ENCODE data around the gene EPHB1.

The EPHB1 gene

GRCh38 chr3:135013206-135013605 lies 218.1 kb downstream of the EPHB1 start:
- Mint-ChIP-seq H3K36me3 (ENCODE audit: low read depth) (no peaks in the 10 kb centered on the region), H3K4me1 (peaks cover under 1% of the 10 kb centered on the region), H3K27ac (no peak overlapping the region), H3K9me3 (no peaks in the 10 kb centered on the region), H3K27me3 (ENCODE audit: low read depth) (peaks cover 27% of the 10 kb centered on the region), H3K4me3 (no peak overlapping the region)
- no peak for TF ChIP-seq CTCF (IDR thresholded peaks at IDR 0.05; ENCODE audit: unreplicated experiment in 3 of 3)

- no peaks in the 10 kb centered on the region for H3K9me3 Mint-ChIP-seq
- peaks cover 27% of the 10 kb centered on the region for H3K27me3 Mint-ChIP-seq (ENCODE audit: low read depth)
- H3K4me1 Mint-ChIP-seq = peaks cover 5% of the 10 kb centered on the region
- no peak overlapping the region for H3K4me3 Mint-ChIP-seq
- TF ChIP-seq CTCF (IDR thresholded peaks at IDR 0.05; ENCODE audit: unreplicated experiment in 3 of 3) = no peak
- H3K27ac Mint-ChIP-seq = no peak overlapping the region
- no peaks in the 10 kb centered on the region for H3K36me3 Mint-ChIP-seq (ENCODE audit: low read depth)
Measured at GRCh38 chr3:135014566-135014965, 219.5 kb downstream of the EPHB1 start.

GRCh38 chr3:135017003-135017893 lies 222.2 kb downstream of the EPHB1 start:
- no peak overlapping the region for H3K27ac Mint-ChIP-seq
- no peaks in the 10 kb centered on the region for H3K9me3 Mint-ChIP-seq
- H3K27me3 Mint-ChIP-seq (ENCODE audit: low read depth) = peaks cover 14% of the 10 kb centered on the region
- no peaks in the 10 kb centered on the region for H3K36me3 Mint-ChIP-seq (ENCODE audit: low read depth)
- H3K4me3 Mint-ChIP-seq = no peak overlapping the region
- no peak for TF ChIP-seq CTCF (IDR thresholded peaks at IDR 0.05; ENCODE audit: unreplicated experiment in 3 of 3)
- H3K4me1 Mint-ChIP-seq = peaks cover 5% of the 10 kb centered on the region

GRCh38 chr3:135018149-135018923 lies 223.3 kb downstream of the EPHB1 start:
- TF ChIP-seq CTCF (IDR thresholded peaks at IDR 0.05; ENCODE audit: unreplicated experiment in 3 of 3) = no peak
- H3K4me1 Mint-ChIP-seq = peaks cover 5% of the 10 kb centered on the region
- no peak overlapping the region for H3K4me3 Mint-ChIP-seq
- H3K27me3 Mint-ChIP-seq (ENCODE audit: low read depth) = peaks cover 14% of the 10 kb centered on the region
- no peaks in the 10 kb centered on the region for H3K36me3 Mint-ChIP-seq (ENCODE audit: low read depth)
- no peaks in the 10 kb centered on the region for H3K9me3 Mint-ChIP-seq
- no peak overlapping the region for H3K27ac Mint-ChIP-seq

GRCh38 chr3:135020181-135020580 lies 225.1 kb downstream of the EPHB1 start:
- Mint-ChIP-seq H3K36me3 (ENCODE audit: low read depth) (no peaks in the 10 kb centered on the region), H3K27ac (no peak overlapping the region), H3K4me3 (no peak overlapping the region), H3K9me3 (no peaks in the 10 kb centered on the region), H3K4me1 (peaks cover 5% of the 10 kb centered on the region), H3K27me3 (ENCODE audit: low read depth) (peaks cover 6% of the 10 kb centered on the region)
- TF ChIP-seq CTCF (IDR thresholded peaks at IDR 0.05; ENCODE audit: unreplicated experiment in 3 of 3) = no peak
